HG03097 (cell line): ENCODE results near the gene PEX5L.

Experiments used
- ATAC-seq: cut with Tn5 transposase; IDR thresholded peaks from one replicate; pipeline ENCODE4 v1.9.1; 2021; ENCODE audit not compliant: unreplicated experiment, low FRiP score

Gene PEX5L

DNA sequence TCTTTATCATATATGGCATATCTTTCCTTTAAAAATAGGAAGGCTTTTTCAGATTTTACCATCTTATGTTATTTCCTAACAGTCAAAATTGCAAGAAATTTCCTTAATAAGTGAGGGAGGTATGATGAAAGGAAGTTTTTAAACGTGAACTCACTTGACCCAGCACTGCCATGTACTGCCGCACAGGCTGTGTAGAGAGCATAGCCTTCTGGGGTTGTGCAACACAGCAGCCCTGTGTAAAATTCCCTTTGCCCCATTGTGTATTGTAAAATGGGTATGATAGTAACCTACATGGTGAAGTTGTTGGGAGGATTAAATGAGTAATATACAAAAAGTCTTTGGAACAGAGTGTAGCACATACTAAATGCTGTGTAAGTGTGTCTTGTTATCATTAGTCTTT lies 78.6 kb downstream of the PEX5L start:
- ATAC-seq: no peak

GRCh38 chr3:179957264-179957845 lies 79.4 kb downstream of the PEX5L start:
- no peak for ATAC-seq

GRCh38 chr3:179956416-179956830 lies 80.3 kb downstream of the PEX5L start:
- ATAC-seq: peak; percentile 90

GRCh38 chr3:179955809-179956208 lies 80.9 kb downstream of the PEX5L start:
- no peak for ATAC-seq

GRCh38 chr3:179955286-179955685 lies 81.5 kb downstream of the PEX5L start:
- ATAC-seq: no peak

- ATAC-seq: no peak
Measured at GRCh38 chr3:179953993-179954870, 82.5 kb downstream of the PEX5L start.

DNA sequence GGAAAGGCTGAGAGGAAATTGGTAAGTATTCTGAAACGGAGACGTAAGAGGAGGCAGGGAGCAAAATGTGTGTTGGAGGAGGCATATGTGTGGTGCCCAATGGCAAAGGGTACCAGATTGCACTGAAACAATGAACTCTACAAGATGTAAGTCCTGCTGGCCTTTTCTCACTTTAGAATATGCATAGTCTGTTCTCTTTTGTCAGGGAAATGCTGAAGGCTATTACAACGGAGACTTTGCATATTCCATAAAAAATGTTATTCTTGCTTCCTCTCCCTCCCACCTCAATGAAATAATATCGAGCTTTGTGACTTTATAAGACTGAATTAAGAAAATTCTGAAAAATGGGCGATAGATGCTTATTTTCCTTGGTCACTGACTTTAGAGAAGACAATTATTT lies 85.9 kb downstream of the PEX5L start:
- ATAC-seq: no peak

- ATAC-seq: no peak
Measured at GRCh38 chr3:179949869-179950268, 86.9 kb downstream of the PEX5L start.

GRCh38 chr3:179949412-179949811 lies 87.3 kb downstream of the PEX5L start:
- peak; percentile 48 for ATAC-seq

- no peak for ATAC-seq
Measured at GRCh38 chr3:179948740-179949139, 88.0 kb downstream of the PEX5L start.

DNA sequence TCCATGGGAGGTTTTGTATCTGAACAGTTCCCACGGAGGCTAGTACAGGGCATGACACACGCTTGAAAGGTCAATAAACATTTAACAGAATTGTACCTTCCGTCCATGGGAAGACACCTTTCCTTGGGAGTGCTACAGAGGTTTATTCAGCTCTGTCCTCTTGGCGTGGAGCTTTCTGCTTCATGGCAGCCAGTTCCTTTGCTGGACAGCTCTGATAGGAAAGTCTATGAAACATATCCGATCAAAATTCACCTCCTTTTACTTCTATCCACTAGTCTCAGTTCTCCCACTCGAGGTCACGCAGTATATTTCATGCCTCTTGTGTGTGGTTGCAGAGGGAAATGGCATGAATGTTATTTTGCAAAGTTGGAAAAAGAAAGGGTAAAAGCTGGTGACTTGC lies 91.2 kb downstream of the PEX5L start:
- ATAC-seq: no peak

DNA sequence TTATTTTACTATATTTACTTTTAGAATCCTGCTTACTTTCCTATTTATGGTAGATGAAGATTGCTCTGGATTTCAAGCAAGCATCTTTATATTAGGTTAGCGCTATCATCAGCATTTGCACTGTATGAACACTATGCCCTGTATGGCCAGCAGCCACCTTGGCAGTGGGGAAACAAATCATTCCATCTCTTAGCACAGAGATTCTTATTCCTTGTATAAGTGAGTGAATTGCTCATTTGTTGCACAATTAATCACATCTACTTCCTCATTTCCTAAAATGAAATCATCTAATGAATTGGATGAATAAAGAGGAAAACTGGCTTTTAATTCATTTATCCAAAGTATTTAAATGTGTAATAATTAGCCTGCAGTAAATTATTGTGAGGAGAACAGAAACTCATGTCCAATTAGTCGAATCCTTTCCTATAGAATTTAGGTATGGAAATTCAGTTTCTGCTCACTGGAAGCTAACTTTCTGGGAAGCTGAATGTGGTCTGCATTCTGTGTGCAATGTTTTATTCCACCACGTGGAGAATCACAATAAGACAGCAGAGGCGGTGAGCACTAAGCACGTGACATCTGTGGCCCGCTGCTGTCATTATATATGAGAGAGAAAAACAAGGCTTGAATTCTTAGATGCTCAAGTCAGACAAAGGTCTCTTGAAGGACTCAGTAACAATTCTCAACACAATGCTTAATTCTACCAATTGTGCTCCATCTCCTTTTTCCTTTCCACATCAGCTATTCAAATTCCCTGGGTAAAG lies 93.4 kb downstream of the PEX5L start:
- ATAC-seq: no peak

- peak; percentile 12 for ATAC-seq
Measured at GRCh38 chr3:179942553-179943075, 94.1 kb downstream of the PEX5L start.

- no peak for ATAC-seq
Measured at GRCh38 chr3:179935710-179936109, 101.0 kb downstream of the PEX5L start.

- ATAC-seq: no peak
Measured at GRCh38 chr3:179933914-179934313, 102.8 kb downstream of the PEX5L start.

DNA sequence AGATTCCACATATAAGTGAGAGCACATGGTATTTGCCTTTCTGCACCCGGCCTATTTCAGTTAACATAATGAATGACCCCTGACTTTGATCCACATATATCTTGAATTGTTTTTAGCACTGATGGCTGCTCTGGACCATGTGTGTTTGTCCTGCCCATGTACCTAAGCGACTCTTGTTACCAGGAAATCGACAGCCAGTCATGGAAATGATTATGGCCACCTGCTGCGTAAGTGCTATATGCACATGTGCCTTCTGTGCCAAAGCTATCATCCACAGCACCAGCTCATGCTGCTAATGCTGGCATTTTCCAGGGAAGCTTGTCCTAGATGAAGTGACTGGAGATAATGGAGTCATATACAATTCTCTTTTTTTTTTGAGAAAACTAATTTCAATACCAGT lies 103.7 kb downstream of the PEX5L start:
- ATAC-seq: no peak

DNA sequence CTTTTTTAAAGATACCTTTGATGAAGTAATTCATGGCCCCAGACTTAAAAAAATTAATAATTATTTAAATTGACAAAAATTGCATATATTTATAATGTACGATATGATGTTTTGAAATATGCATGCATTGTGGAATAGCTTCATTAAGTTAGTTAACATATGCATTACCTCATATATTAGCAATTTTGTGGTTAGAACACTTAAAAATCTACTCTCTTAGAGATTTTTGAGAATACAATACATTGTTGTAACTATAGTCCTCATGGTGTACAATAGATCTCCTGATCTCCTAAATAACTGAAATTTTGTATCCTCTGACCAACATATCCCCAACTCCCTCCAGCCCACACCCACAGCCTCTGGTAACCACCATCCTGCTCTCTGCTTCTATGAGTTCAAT lies 104.1 kb downstream of the PEX5L start:
- ATAC-seq: no peak

DNA sequence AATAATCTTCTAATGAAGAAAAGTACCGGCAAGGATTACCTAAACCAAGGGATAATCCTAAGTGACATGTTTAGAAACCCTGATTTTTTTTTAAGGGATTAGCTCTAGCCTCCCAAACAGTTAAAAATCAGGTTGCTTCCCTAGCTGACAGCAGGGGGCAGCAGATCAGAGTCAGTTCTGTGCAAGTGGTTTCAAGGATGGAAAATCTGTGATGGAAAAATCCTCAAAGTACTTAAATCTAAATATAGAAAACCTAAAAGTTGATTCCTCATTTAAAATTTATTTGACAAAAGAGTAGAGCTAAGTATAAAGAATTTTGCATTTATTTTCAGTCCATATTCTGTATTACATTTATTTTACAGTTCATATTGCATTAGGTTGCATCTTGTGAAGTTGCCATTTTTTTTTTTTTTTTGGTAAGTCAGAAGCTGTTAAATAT lies 107.6 kb downstream of the PEX5L start:
- no peak for ATAC-seq

GRCh38 chr3:179927191-179927590 lies 109.5 kb downstream of the PEX5L start:
- ATAC-seq: no peak

GRCh38 chr3:179921951-179922350 lies 114.8 kb downstream of the PEX5L start:
- ATAC-seq: no peak

- ATAC-seq: peak; percentile 96
Measured at GRCh38 chr3:179921500-179921899, 115.2 kb downstream of the PEX5L start.
